Left lung (tissue), 10 donors: ENCODE results near the gene PHF2. TPM values are rescaled to one million over a fixed set of nuclear protein-coding genes. Genes with fewer than 3 reads are reported as not detected.
A peak's percentile ranks its signal among the peaks of the same experiment; 100 is the strongest.

ENCODE experiments used
- ATAC-seq: fragments of 200-7000 bp; cut with Tn5 transposase; one replicate; pipeline ENCODE4 v1.9.1; 2020; ENCODE audit warnings: moderate library complexity
- DNase-seq, 4 donors: peaks; one replicate each; pipeline ENCODE4 v3.0.0-alpha.2; 2013 to 2020
- H3K27ac ChIP-seq, 2 donors: fragments of 200-600 bp; sonication (generic) in 1 of 2; one replicate each; pipeline versions ENCODE4 v1.5.0 to v1.8.0; 2020 to 2021
- H3K27me3 ChIP-seq, 2 donors: fragments of 200-600 bp; sonication (generic) in 1 of 2; one replicate each; pipeline versions ENCODE4 v1.5.0 to v1.8.0; 2020 to 2021
- H3K36me3 ChIP-seq, 2 donors: fragments of 200-600 bp; sonication (generic) in 1 of 2; one replicate each; pipeline versions ENCODE4 v1.5.0 to v1.8.0; 2020 to 2021
- H3K4me1 ChIP-seq, 2 donors: fragments of 200-600 bp; one replicate each; pipeline ENCODE4 v1.8.0; 2021
- H3K4me3 ChIP-seq, 2 donors: fragments of 200-600 bp; sonication (generic) in 1 of 2; one replicate each; pipeline versions ENCODE4 v1.5.0 to v1.8.0; 2020 to 2021; ENCODE audit warnings: mild to moderate bottlenecking in 1 of 2
- H3K9me3 ChIP-seq, 2 donors: fragments of 200-600 bp; sonication (generic) in 1 of 2; one replicate each; pipeline versions ENCODE4 v1.5.0 to v1.8.0; 2020 to 2021
- intact Hi-C, 2 donors: fragments of 100-400 bp; cut with DNase I; formaldehyde crosslinking; loops; one replicate each; pipeline versions ENCODE4 v1.11.2 to v1.14.2; 2022
- polyA plus RNA-seq, 6 donors: library from polyadenylated mRNA; unstranded; fragments of 120-200 nt; gene quantifications; one replicate each; pipeline ENCODE4 v1.2.1, GENCODE V29; 2013; ENCODE audit not compliant: insufficient read length in 6 of 6
- total RNA-seq, 2 donors: library from RNA; stranded (reverse); fragmentation: NEBNext Ultra II Directional; extraction: Animal tissue kit (Norgen Biotek cat#: 25700); gene quantifications; one replicate each; pipeline ENCODE4 v1.2.1, GENCODE V29; 2021
- TF ChIP-seq, protein P1 (sequence below), 2 donors: fragments of 200-600 bp; sonication (generic) in 1 of 2; IDR thresholded peaks; one replicate each; pipeline versions ENCODE4 v1.5.0 to v1.8.0; 2021; ENCODE audit warnings: antibody characterized with exemption in 2 of 2
- donor health status: DM: no; HTN: yes; CAD: no.
- donor health status: DM: no; HTN: no; CAD: no.

Gene PHF2
- total and polyA plus RNA-seq, 8 donors: 29.1 to 53.7 (median 42.3) TPM

GRCh38 chr9:93676310-93677047 lies 100.1 kb downstream of the PHF2 start:
- intact Hi-C loops: no loop called here
- Histone ChIP-seq H3K27me3 (no peaks in the 10 kb centered on the region), H3K4me3 (no peak overlapping the region), H3K36me3 (peaks cover 0 to 70% of the 10 kb centered on the region in 2 donors), H3K9me3 (no peaks in the 10 kb centered on the region), H3K4me1 (no peaks in the 10 kb centered on the region), H3K27ac (no peak overlapping the region)
- peak in 2 of 4 donors; percentile 19 to 62 for DNase-seq
- ATAC-seq: no peak
- TF ChIP-seq, protein P1, sequence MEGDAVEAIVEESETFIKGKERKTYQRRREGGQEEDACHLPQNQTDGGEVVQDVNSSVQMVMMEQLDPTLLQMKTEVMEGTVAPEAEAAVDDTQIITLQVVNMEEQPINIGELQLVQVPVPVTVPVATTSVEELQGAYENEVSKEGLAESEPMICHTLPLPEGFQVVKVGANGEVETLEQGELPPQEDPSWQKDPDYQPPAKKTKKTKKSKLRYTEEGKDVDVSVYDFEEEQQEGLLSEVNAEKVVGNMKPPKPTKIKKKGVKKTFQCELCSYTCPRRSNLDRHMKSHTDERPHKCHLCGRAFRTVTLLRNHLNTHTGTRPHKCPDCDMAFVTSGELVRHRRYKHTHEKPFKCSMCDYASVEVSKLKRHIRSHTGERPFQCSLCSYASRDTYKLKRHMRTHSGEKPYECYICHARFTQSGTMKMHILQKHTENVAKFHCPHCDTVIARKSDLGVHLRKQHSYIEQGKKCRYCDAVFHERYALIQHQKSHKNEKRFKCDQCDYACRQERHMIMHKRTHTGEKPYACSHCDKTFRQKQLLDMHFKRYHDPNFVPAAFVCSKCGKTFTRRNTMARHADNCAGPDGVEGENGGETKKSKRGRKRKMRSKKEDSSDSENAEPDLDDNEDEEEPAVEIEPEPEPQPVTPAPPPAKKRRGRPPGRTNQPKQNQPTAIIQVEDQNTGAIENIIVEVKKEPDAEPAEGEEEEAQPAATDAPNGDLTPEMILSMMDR (IDR thresholded peaks at IDR 0.05): no peak

- ATAC-seq (no peak), DNase-seq (peak in 2 of 4 donors; percentile 29 to 67)
- Histone ChIP-seq H3K4me1 (no peaks in the 10 kb centered on the region), H3K4me3 (no peak overlapping the region), H3K27ac (no peak overlapping the region), H3K9me3 (no peaks in the 10 kb centered on the region), H3K27me3 (no peaks in the 10 kb centered on the region), H3K36me3 (peaks cover 0 to 70% of the 10 kb centered on the region in 2 donors)
- intact Hi-C loops: no loop called here
- TF ChIP-seq, protein P1 (IDR thresholded peaks at IDR 0.05): no peak
Measured at GRCh38 chr9:93677048-93677571, 100.7 kb downstream of the PHF2 start.

DNA sequence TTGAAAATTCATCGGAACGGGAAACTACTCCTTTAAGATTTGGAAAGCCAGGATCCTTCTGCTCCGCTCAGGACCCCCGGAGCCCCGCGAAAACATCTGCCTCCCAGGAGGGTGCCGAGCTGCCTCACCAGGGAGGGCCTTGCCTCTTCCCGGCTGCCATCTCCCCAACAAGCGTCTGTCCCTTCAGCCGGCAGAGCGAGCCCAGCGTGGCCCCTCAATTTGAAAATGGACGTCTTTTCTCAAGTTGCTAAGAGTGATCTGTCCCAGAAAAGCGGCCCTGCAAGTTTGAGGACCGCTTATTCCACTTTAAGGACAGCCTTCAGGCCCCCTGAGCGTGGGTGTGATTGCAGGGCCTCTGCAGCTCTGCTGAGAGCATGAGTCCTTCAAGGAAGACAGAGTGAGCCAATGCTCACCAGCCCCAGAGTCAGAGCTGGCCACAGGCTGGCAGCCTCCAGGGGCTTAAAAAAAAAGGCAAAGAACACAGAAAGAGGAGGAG lies 101.3 kb downstream of the PHF2 start:
- TF ChIP-seq, protein P1 (IDR thresholded peaks at IDR 0.05): no peak
- no peak overlapping the region for H3K4me3 ChIP-seq
- DNase-seq (peak in 2 of 4 donors; percentile 28 to 63), ATAC-seq (no peak)
- H3K4me1 ChIP-seq: no peaks in the 10 kb centered on the region
- no peaks in the 10 kb centered on the region for H3K27me3 ChIP-seq
- H3K27ac ChIP-seq: no peak overlapping the region
- peaks cover 0 to 70% of the 10 kb centered on the region in 2 donors for H3K36me3 ChIP-seq
- no peaks in the 10 kb centered on the region for H3K9me3 ChIP-seq
- intact Hi-C loops: no loop called here

DNA sequence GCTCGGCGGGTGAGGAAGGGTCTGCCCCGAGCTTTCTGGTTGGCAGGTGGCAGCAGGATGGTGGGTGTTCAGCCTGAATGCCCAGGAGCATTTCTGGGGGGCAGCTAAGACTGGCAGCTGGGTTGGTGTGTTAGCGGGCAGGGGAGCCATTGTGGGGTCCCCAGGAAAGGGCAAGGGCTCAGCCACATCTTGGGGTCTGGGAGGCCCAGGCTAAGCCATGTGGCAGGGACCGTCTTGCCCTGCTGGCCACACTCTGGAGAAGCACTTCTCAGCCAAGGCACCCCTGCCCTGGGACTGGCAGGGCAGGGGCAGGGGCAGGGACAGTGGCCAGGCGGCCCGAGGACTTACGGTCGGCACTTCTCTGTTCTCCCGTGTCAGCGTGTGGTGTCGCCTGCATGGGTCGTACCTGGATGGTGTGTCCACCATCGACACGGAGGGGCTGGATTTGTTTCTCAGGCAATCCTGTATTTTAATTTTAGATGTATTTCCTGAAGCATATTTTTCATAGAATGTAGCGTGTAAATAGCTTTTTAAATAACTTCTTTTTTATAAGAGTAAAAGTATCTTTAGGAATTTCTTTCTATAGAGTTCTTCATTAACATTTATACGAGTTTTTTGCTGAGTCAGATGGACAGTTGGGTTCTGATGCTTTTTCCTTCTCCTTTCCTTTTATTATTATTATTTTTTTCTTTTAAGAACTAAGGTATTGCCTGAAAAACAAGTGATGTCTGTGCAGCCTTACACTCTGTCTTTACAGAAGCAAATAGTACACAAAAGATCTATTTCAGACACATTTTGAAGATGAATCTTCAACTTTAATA lies 102.0 kb downstream of the PHF2 start:
- Histone ChIP-seq H3K9me3 (no peaks in the 10 kb centered on the region), H3K4me3 (no peak overlapping the region), H3K27me3 (no peaks in the 10 kb centered on the region), H3K4me1 (no peaks in the 10 kb centered on the region), H3K27ac (no peak overlapping the region), H3K36me3 (peaks cover 0 to 63% of the 10 kb centered on the region in 2 donors)
- ATAC-seq (no peak), DNase-seq (peak in 2 of 4 donors; percentile 17 to 69)
- intact Hi-C loops: no loop called here
- TF ChIP-seq, protein P1 (IDR thresholded peaks at IDR 0.05): no peak
